ENCODE measurements around the gene DRC7.

- TF ChIP-seq EZH2 (IDR thresholded peaks at IDR 0.05; ENCODE audit: insufficient read depth, poor library complexity, severe bottlenecking), result no peak
- TF ChIP-seq EZH2phosphoT487 (IDR thresholded peaks at IDR 0.05; ENCODE audit: insufficient read depth, low read depth), result no peak
Observed at GRCh38 chr16:57723170-57723569, 28.6 kb downstream of the DRC7 start.

Measured in GM23248 (cell line).